Breast epithelium (tissue), 3 donors: ENCODE data around the gene SLC30A1.

Experiments
- CTCF ChIP-seq, 3 donors: fragments of 450-650 bp; IDR thresholded peaks; one replicate each; pipeline ENCODE4 v1.5.1; 2016 to 2017; ENCODE audit warnings: antibody characterized with exemption in 3 of 3, mild to moderate bottlenecking in 3 of 3, moderate library complexity in 3 of 3
- POLR2A ChIP-seq: fragments of 450-650 bp; IDR thresholded peaks from one replicate; pipeline ENCODE4 v1.6.1; 2016; ENCODE audit warnings: antibody characterized with exemption, mild to moderate bottlenecking, moderate library complexity
- POLR2AphosphoS5 ChIP-seq, 3 donors: sonication (generic); formaldehyde crosslinking; IDR thresholded peaks; one replicate each; pipeline ENCODE4 v1.6.1; 2017; ENCODE audit warnings: antibody characterized with exemption in 3 of 3

- TF ChIP-seq CTCF (IDR thresholded peaks at IDR 0.05) (no peak), POLR2A (no peak), POLR2AphosphoS5 (IDR thresholded peaks at IDR 0.05) (no peak)
Measured at GRCh38 chr1:211627259-211627658, 48.3 kb upstream of the SLC30A1 start.
